NCI-H187 (cell line): ENCODE results near the gene TRANK1.
"Not testable (repeated sequence)": the region's sequence is repeated elsewhere in the genome, so short reads cannot be mapped to it uniquely, and the experiment has no call there.

ENCODE experiments used
- DNase-seq, 2 experiments: peaks; one replicate each; lab custom pipeline; 2025; lab: John Stamatoyannopoulos, UW

TRANK1 gene

GRCh38 chr3:36944641-36945270, at the start of gene TRANK1:
Gene TRANK1 (minus strand): TSS chr3:36945054. CDS start chr3:36944809, 245 bp downstream.
- DNase-seq: no peak

- DNase-seq: no peak
Measured at GRCh38 chr3:36993326-36994283, 48.8 kb upstream of the TRANK1 start, which contains the start of gene MLH1. Gene MLH1 (plus strand): TSS chr3:36993518. CDS start chr3:36993548, 30 bp downstream.

- no peak for DNase-seq
Measured at GRCh38 chr3:36992806-36993325, 48.0 kb upstream of the TRANK1 start, which contains the start of gene EPM2AIP1. Gene EPM2AIP1 (minus strand): TSS chr3:36993131. CDS start chr3:36993077, 54 bp downstream.

- DNase-seq: no peak
Measured at GRCh38 chr3:36991923-36992805, 47.3 kb upstream of the TRANK1 start.

GRCh38 chr3:36991147-36991546, 46.3 kb upstream of the TRANK1 start:
- no peak for DNase-seq

- DNase-seq: no peak
Measured at GRCh38 chr3:36989568-36989967, 44.7 kb upstream of the TRANK1 start.

- DNase-seq: no peak
Measured at GRCh38 chr3:36989005-36989404, 44.2 kb upstream of the TRANK1 start.

GRCh38 chr3:36988356-36988755, 43.5 kb upstream of the TRANK1 start:
- DNase-seq: no peak

GRCh38 chr3:36981006-36981405, 36.2 kb upstream of the TRANK1 start:
- no peak for DNase-seq

- no peak for DNase-seq
Measured at GRCh38 chr3:36973139-36973538, 28.3 kb upstream of the TRANK1 start.

- no peak for DNase-seq
Measured at GRCh38 chr3:36972163-36972562, 27.3 kb upstream of the TRANK1 start.

GRCh38 chr3:36969540-36970432, 24.9 kb upstream of the TRANK1 start:
- DNase-seq: peak; percentile 76 to 91

GRCh38 chr3:36969085-36969484, 24.2 kb upstream of the TRANK1 start:
- no peak for DNase-seq

GRCh38 chr3:36965440-36965839, 20.6 kb upstream of the TRANK1 start:
- DNase-seq: peak in 1 of 2 experiments; percentile 19

GRCh38 chr3:36964817-36965216, 20.0 kb upstream of the TRANK1 start:
- no peak for DNase-seq

GRCh38 chr3:36964331-36964730, 19.5 kb upstream of the TRANK1 start:
- no peak for DNase-seq

- not testable (repeated sequence) for DNase-seq
Measured at GRCh38 chr3:36963008-36963407, 18.2 kb upstream of the TRANK1 start.

GRCh38 chr3:36960502-36960901, 15.6 kb upstream of the TRANK1 start:
- no peak for DNase-seq

GRCh38 chr3:36959821-36960220, 15.0 kb upstream of the TRANK1 start:
- DNase-seq: peak in 1 of 2 experiments; percentile 5

GRCh38 chr3:36957862-36958686, 13.2 kb upstream of the TRANK1 start:
- DNase-seq: no peak
